Thyroid gland (tissue), 4 donors: ENCODE results near the gene KRT39.

Experiments
- CTCF ChIP-seq, 6 experiments: fragments of 200-600 bp in 3 of 6; fragments of 450-650 bp in 3 of 6; sonication (generic) in 3 of 6; IDR thresholded peaks; one replicate each; pipeline ENCODE4 v1.5.1; 2016 to 2019; ENCODE audit warnings: antibody characterized with exemption in 6 of 6, mild to moderate bottlenecking in 2 of 6, inconsistent platforms in 1 of 6, moderate library complexity in 1 of 6
- POLR2A ChIP-seq, 2 donors: fragments of 450-650 bp; IDR thresholded peaks; one replicate each; pipeline ENCODE4 v1.6.1; 2017; ENCODE audit warnings: antibody characterized with exemption in 2 of 2, mild to moderate bottlenecking in 2 of 2, moderate library complexity in 1 of 2

- TF ChIP-seq CTCF (IDR thresholded peaks at IDR 0.05): no peak
- TF ChIP-seq POLR2A (IDR thresholded peaks at IDR 0.05): no peak
Observed at GRCh38 chr17:40951011-40951622, 15.6 kb downstream of the KRT39 start.
